ENCODE data around the gene TACSTD2.
"Not testable (repeated sequence)": the region's sequence is repeated elsewhere in the genome, so short reads cannot be mapped to it uniquely, and the experiment has no call there.

The TACSTD2 gene

GRCh38 chr1:58608945-58609344, 31.9 kb upstream of the TACSTD2 start:
- H3K4me2 ChIP-seq: no peak overlapping the region
- no peak overlapping the region for H3K9ac ChIP-seq
- H3K27ac ChIP-seq: no peak overlapping the region
- no peak for TF ChIP-seq Cebpa-rat (IDR thresholded peaks at IDR 0.05)
- no peaks in the 10 kb centered on the region for H3K4me1 ChIP-seq
- no peaks in the 10 kb centered on the region for H4K20me1 ChIP-seq
- H3K36me3 ChIP-seq: no peaks in the 10 kb centered on the region
- peaks cover 11% of the 10 kb centered on the region for H3K9me3 ChIP-seq
- no peaks in the 10 kb centered on the region for H3K27me3 ChIP-seq
- no peak overlapping the region for H3K4me3 ChIP-seq

- Histone ChIP-seq H3K4me2 (no peak overlapping the region), H3K36me3 (no peaks in the 10 kb centered on the region), H3K27me3 (no peaks in the 10 kb centered on the region), H4K20me1 (no peaks in the 10 kb centered on the region), H3K27ac (no peak overlapping the region), H3K9ac (no peak overlapping the region), H3K4me1 (no peaks in the 10 kb centered on the region), H3K9me3 (peaks cover 12% of the 10 kb centered on the region), H3K4me3 (no peak overlapping the region)
- TF ChIP-seq Cebpa-rat (IDR thresholded peaks at IDR 0.05): no peak
These were observed 31.2 kb upstream of the TACSTD2 start for GRCh38 chr1:58608297-58608696.

GRCh38 chr1:58607391-58607790, 30.3 kb upstream of the TACSTD2 start:
- Histone ChIP-seq H3K27ac (no peak overlapping the region), H3K4me2 (no peak overlapping the region), H3K9me3 (peaks cover 12% of the 10 kb centered on the region), H3K9ac (no peak overlapping the region), H3K36me3 (no peaks in the 10 kb centered on the region), H3K4me1 (no peaks in the 10 kb centered on the region), H4K20me1 (no peaks in the 10 kb centered on the region), H3K4me3 (no peak overlapping the region), H3K27me3 (no peaks in the 10 kb centered on the region)
- TF ChIP-seq Cebpa-rat (IDR thresholded peaks at IDR 0.05): no peak

GRCh38 chr1:58601921-58602320, 24.9 kb upstream of the TACSTD2 start:
- H3K27me3 ChIP-seq, H3K9ac ChIP-seq, H3K36me3 ChIP-seq, H4K20me1 ChIP-seq, H3K4me1 ChIP-seq, H3K4me3 ChIP-seq, H3K4me2 ChIP-seq, H3K27ac ChIP-seq: not testable (repeated sequence)
- H3K9me3 ChIP-seq: peaks cover 12% of the 10 kb centered on the region

GRCh38 chr1:58597996-58598395, 20.9 kb upstream of the TACSTD2 start:
- Histone ChIP-seq H3K27ac (no peak overlapping the region), H3K27me3 (no peaks in the 10 kb centered on the region), H3K9ac (no peak overlapping the region), H4K20me1 (no peaks in the 10 kb centered on the region), H3K4me3 (no peak overlapping the region), H3K4me1 (peaks cover 9% of the 10 kb centered on the region), H3K4me2 (peak overlapping the region; percentile 23), H3K36me3 (no peaks in the 10 kb centered on the region), H3K9me3 (no peaks in the 10 kb centered on the region)
- TF ChIP-seq Cebpa-rat (IDR thresholded peaks at IDR 0.05): no peak

GRCh38 chr1:58597076-58597475, 20.0 kb upstream of the TACSTD2 start:
- Histone ChIP-seq H3K4me3 (no peak overlapping the region), H3K36me3 (no peaks in the 10 kb centered on the region), H3K27me3 (no peaks in the 10 kb centered on the region), H3K4me1 (peaks cover 9% of the 10 kb centered on the region), H3K4me2 (no peak overlapping the region), H3K9me3 (no peaks in the 10 kb centered on the region), H3K9ac (no peak overlapping the region), H3K27ac (no peak overlapping the region), H4K20me1 (no peaks in the 10 kb centered on the region)
- TF ChIP-seq Cebpa-rat (IDR thresholded peaks at IDR 0.05): no peak

- Histone ChIP-seq H3K9ac (no peak overlapping the region), H4K20me1 (no peaks in the 10 kb centered on the region), H3K27me3 (no peaks in the 10 kb centered on the region), H3K36me3 (no peaks in the 10 kb centered on the region), H3K27ac (no peak overlapping the region), H3K9me3 (no peaks in the 10 kb centered on the region), H3K4me3 (no peak overlapping the region), H3K4me1 (peaks cover 9% of the 10 kb centered on the region), H3K4me2 (no peak overlapping the region)
- TF ChIP-seq Cebpa-rat (IDR thresholded peaks at IDR 0.05): no peak
These were observed 19.6 kb upstream of the TACSTD2 start for GRCh38 chr1:58596631-58597052.

- no peak for TF ChIP-seq Cebpa-rat (IDR thresholded peaks at IDR 0.05)
- Histone ChIP-seq H3K27me3 (no peaks in the 10 kb centered on the region), H3K9me3 (no peaks in the 10 kb centered on the region), H3K36me3 (no peaks in the 10 kb centered on the region), H4K20me1 (no peaks in the 10 kb centered on the region), H3K9ac (no peak overlapping the region), H3K4me2 (no peak overlapping the region), H3K4me1 (peaks cover 9% of the 10 kb centered on the region), H3K4me3 (no peak overlapping the region), H3K27ac (no peak overlapping the region)
These were observed 17.5 kb upstream of the TACSTD2 start for GRCh38 chr1:58594546-58594945.

- H3K27me3 ChIP-seq: no peaks in the 10 kb centered on the region
- H3K9me3 ChIP-seq: no peaks in the 10 kb centered on the region
- no peak for TF ChIP-seq Cebpa-rat (IDR thresholded peaks at IDR 0.05)
- H3K9ac ChIP-seq: no peak overlapping the region
- no peak overlapping the region for H3K4me3 ChIP-seq
- no peaks in the 10 kb centered on the region for H3K4me1 ChIP-seq
- H4K20me1 ChIP-seq: no peaks in the 10 kb centered on the region
- no peak overlapping the region for H3K4me2 ChIP-seq
- no peaks in the 10 kb centered on the region for H3K36me3 ChIP-seq
- no peak overlapping the region for H3K27ac ChIP-seq
These were observed 15.6 kb upstream of the TACSTD2 start for GRCh38 chr1:58592522-58593134.

- H3K4me2 ChIP-seq: no peak overlapping the region
- H3K36me3 ChIP-seq: no peaks in the 10 kb centered on the region
- H3K4me1 ChIP-seq: no peaks in the 10 kb centered on the region
- no peak overlapping the region for H3K9ac ChIP-seq
- no peaks in the 10 kb centered on the region for H3K9me3 ChIP-seq
- no peak overlapping the region for H3K27ac ChIP-seq
- H3K4me3 ChIP-seq: no peak overlapping the region
- no peak for TF ChIP-seq Cebpa-rat (IDR thresholded peaks at IDR 0.05)
- H4K20me1 ChIP-seq: no peaks in the 10 kb centered on the region
- H3K27me3 ChIP-seq: no peaks in the 10 kb centered on the region
These were observed 14.8 kb upstream of the TACSTD2 start for GRCh38 chr1:58591806-58592205.

GRCh38 chr1:58590019-58590418, 13.0 kb upstream of the TACSTD2 start:
- Histone ChIP-seq H3K4me3 (no peak overlapping the region), H3K36me3 (no peaks in the 10 kb centered on the region), H3K4me1 (no peaks in the 10 kb centered on the region), H3K4me2 (no peak overlapping the region), H3K9ac (no peak overlapping the region), H3K27me3 (no peaks in the 10 kb centered on the region), H4K20me1 (no peaks in the 10 kb centered on the region), H3K9me3 (no peaks in the 10 kb centered on the region), H3K27ac (no peak overlapping the region)
- no peak for TF ChIP-seq Cebpa-rat (IDR thresholded peaks at IDR 0.05)

All from BLaER1 (cell line).